Activated T-cell treated with anti-CD3 and anti-CD28 coated beads, Interleukin-2, amount 50 U/mL, for 24 hours (primary cell): Measurements from ENCODE around the gene SLC5A11.
"Not testable (repeated sequence)": the region's sequence is repeated elsewhere in the genome, so short reads cannot be mapped to it uniquely, and the experiment has no call there.

Source experiments
- DNase-seq: peaks from one replicate; pipeline ENCODE4 v3.0.0-alpha.2; 2020
- H3K27ac Mint-ChIP-seq: 2 replicates; pipeline ENCODE4 v1.8.0; 2020; ENCODE audit warnings: mild to moderate bottlenecking, mixed read lengths
- H3K27me3 Mint-ChIP-seq: 2 replicates; pipeline ENCODE4 v1.8.0; 2020; ENCODE audit warnings: mixed read lengths
- H3K36me3 Mint-ChIP-seq: 2 replicates; pipeline ENCODE4 v1.8.0; 2020; ENCODE audit warnings: low read depth, mixed read lengths
- H3K4me1 Mint-ChIP-seq: 2 replicates; pipeline ENCODE4 v1.8.0; 2020; ENCODE audit warnings: low read depth, mixed read lengths
- H3K4me3 Mint-ChIP-seq: 2 replicates; pipeline ENCODE4 v1.8.0; 2020; ENCODE audit warnings: mild to moderate bottlenecking, moderate library complexity, mixed read lengths
- H3K9me3 Mint-ChIP-seq: 2 replicates; pipeline ENCODE4 v1.8.0; 2020; ENCODE audit warnings: mixed read lengths

SLC5A11 gene

GRCh38 chr16:24825696-24826095 is 20.1 kb upstream of the SLC5A11 start:
- Mint-ChIP-seq H3K27ac (peak overlapping the region; percentile 14), H3K36me3 (peaks cover 85% of the 10 kb centered on the region), H3K4me1 (no peaks in the 10 kb centered on the region), H3K27me3 (no peaks in the 10 kb centered on the region), H3K9me3 (no peaks in the 10 kb centered on the region), H3K4me3 (no peak overlapping the region)
- no peak for DNase-seq

- Mint-ChIP-seq H3K27ac (no peak overlapping the region), H3K27me3 (no peaks in the 10 kb centered on the region), H3K4me1 (no peaks in the 10 kb centered on the region), H3K36me3 (peaks cover 80% of the 10 kb centered on the region), H3K4me3 (no peak overlapping the region), H3K9me3 (no peaks in the 10 kb centered on the region)
- no peak for DNase-seq
These were observed 19.6 kb upstream of the SLC5A11 start for GRCh38 chr16:24826096-24826690.

GRCh38 chr16:24826817-24827566 is 18.8 kb upstream of the SLC5A11 start:
- Mint-ChIP-seq H3K4me3 (no peak overlapping the region), H3K27ac (peak overlapping the region; percentile 14), H3K36me3 (peaks cover 72% of the 10 kb centered on the region), H3K4me1 (no peaks in the 10 kb centered on the region), H3K9me3 (no peaks in the 10 kb centered on the region), H3K27me3 (no peaks in the 10 kb centered on the region)
- no peak for DNase-seq

- Mint-ChIP-seq H3K27me3 (no peaks in the 10 kb centered on the region), H3K4me3 (no peak overlapping the region), H3K4me1 (no peaks in the 10 kb centered on the region), H3K36me3 (peaks cover 53% of the 10 kb centered on the region), H3K9me3 (no peaks in the 10 kb centered on the region), H3K27ac (no peak overlapping the region)
- DNase-seq, result no peak
These were observed 16.6 kb upstream of the SLC5A11 start for GRCh38 chr16:24829153-24829552.

- no peaks in the 10 kb centered on the region for H3K9me3 Mint-ChIP-seq
- H3K27me3 Mint-ChIP-seq, result no peaks in the 10 kb centered on the region
- no peak overlapping the region for H3K4me3 Mint-ChIP-seq
- no peak overlapping the region for H3K27ac Mint-ChIP-seq
- H3K36me3 Mint-ChIP-seq, result peaks cover 20% of the 10 kb centered on the region
- no peak for DNase-seq
- no peaks in the 10 kb centered on the region for H3K4me1 Mint-ChIP-seq
These were observed 12.4 kb upstream of the SLC5A11 start for GRCh38 chr16:24833352-24833751.

- Mint-ChIP-seq H3K9me3 (no peaks in the 10 kb centered on the region), H3K36me3 (peaks cover 11% of the 10 kb centered on the region), H3K4me3 (no peak overlapping the region), H3K27me3 (no peaks in the 10 kb centered on the region), H3K27ac (no peak overlapping the region), H3K4me1 (peaks cover 1% of the 10 kb centered on the region)
- DNase-seq, result no peak
These were observed 11.1 kb upstream of the SLC5A11 start for GRCh38 chr16:24834459-24835335.

- H3K27me3 Mint-ChIP-seq, result no peaks in the 10 kb centered on the region
- H3K4me3 Mint-ChIP-seq, result no peak overlapping the region
- peaks cover 9% of the 10 kb centered on the region for H3K36me3 Mint-ChIP-seq
- DNase-seq, result no peak
- H3K9me3 Mint-ChIP-seq, result no peaks in the 10 kb centered on the region
- no peak overlapping the region for H3K27ac Mint-ChIP-seq
- peaks cover 1% of the 10 kb centered on the region for H3K4me1 Mint-ChIP-seq
These were observed 8.9 kb upstream of the SLC5A11 start for GRCh38 chr16:24836836-24837235.

- no peaks in the 10 kb centered on the region for H3K27me3 Mint-ChIP-seq
These were observed 7.8 kb upstream of the SLC5A11 start for GRCh38 chr16:24837969-24838368.

GRCh38 chr16:24838554-24839266 is 7.1 kb upstream of the SLC5A11 start:
- Mint-ChIP-seq H3K27ac (no peak overlapping the region), H3K36me3 (peaks cover 7% of the 10 kb centered on the region), H3K4me3 (no peak overlapping the region), H3K9me3 (no peaks in the 10 kb centered on the region), H3K27me3 (no peaks in the 10 kb centered on the region), H3K4me1 (peaks cover 1% of the 10 kb centered on the region)
- no peak for DNase-seq

More at GRCh38 chr16:24837969-24838368, 7.8 kb upstream of the SLC5A11 start:
- DNase-seq, result no peak
- Mint-ChIP-seq H3K27ac (no peak overlapping the region), H3K36me3 (peaks cover 7% of the 10 kb centered on the region), H3K9me3 (no peaks in the 10 kb centered on the region), H3K4me1 (peaks cover 1% of the 10 kb centered on the region), H3K4me3 (no peak overlapping the region)

GRCh38 chr16:24839347-24839972 is 6.3 kb upstream of the SLC5A11 start:
- Mint-ChIP-seq H3K27me3 (no peaks in the 10 kb centered on the region), H3K27ac (no peak overlapping the region)

GRCh38 chr16:24841291-24841690 is 4.5 kb upstream of the SLC5A11 start:
- no peak for DNase-seq
- H3K36me3 Mint-ChIP-seq, result no peaks in the 10 kb centered on the region
- H3K9me3 Mint-ChIP-seq, result no peaks in the 10 kb centered on the region
- H3K27me3 Mint-ChIP-seq, result no peaks in the 10 kb centered on the region
- H3K27ac Mint-ChIP-seq, result no peak overlapping the region
- H3K4me1 Mint-ChIP-seq, result peaks cover 3% of the 10 kb centered on the region
- H3K4me3 Mint-ChIP-seq, result no peak overlapping the region

More at GRCh38 chr16:24839347-24839972, 6.3 kb upstream of the SLC5A11 start:
- no peak for DNase-seq
- peaks cover 2% of the 10 kb centered on the region for H3K4me1 Mint-ChIP-seq
- peaks cover 7% of the 10 kb centered on the region for H3K36me3 Mint-ChIP-seq
- no peaks in the 10 kb centered on the region for H3K9me3 Mint-ChIP-seq
- H3K4me3 Mint-ChIP-seq, result no peak overlapping the region

GRCh38 chr16:24844101-24845030 is 1.4 kb upstream of the SLC5A11 start:
- H3K27ac Mint-ChIP-seq, result peak overlapping the region; percentile 7
- no peaks in the 10 kb centered on the region for H3K36me3 Mint-ChIP-seq
- H3K4me1 Mint-ChIP-seq, result peaks cover 2% of the 10 kb centered on the region
- no peaks in the 10 kb centered on the region for H3K27me3 Mint-ChIP-seq
- H3K9me3 Mint-ChIP-seq, result no peaks in the 10 kb centered on the region
- no peak for DNase-seq
- no peak overlapping the region for H3K4me3 Mint-ChIP-seq

GRCh38 chr16:24845031-24845365 is 765 bp upstream of the SLC5A11 start:
- not testable (repeated sequence) for H3K4me1 Mint-ChIP-seq, H3K4me3 Mint-ChIP-seq, H3K36me3 Mint-ChIP-seq, H3K27ac Mint-ChIP-seq, DNase-seq, H3K27me3 Mint-ChIP-seq, H3K9me3 Mint-ChIP-seq
